A549 (cell line): ENCODE results near the gene CAMK1G.

Experiments used
- CHD2 ChIP-seq: fragments of 150-350 bp; IDR thresholded peaks from 2 replicates; pipeline ENCODE4 v1.6.1; 2014; ENCODE audit warnings: low read length; ENCODE audit not compliant: partially characterized antibody
- HOXA7 ChIP-seq: fragments of 250-450 bp; sonication (Bioruptor Pico); IDR thresholded peaks from 2 replicates; pipeline ENCODE4 v1.5.0; 2020; ENCODE audit warnings: mild to moderate bottlenecking, moderate library complexity
- JUN ChIP-seq, 2 experiments: fragments of >200 bp; sonication (Bioruptor Twin); formaldehyde crosslinking; IDR thresholded peaks; 2 replicates in 1 of 2; 3 replicates in 1 of 2; pipeline ENCODE4 v1.6.1; 2016 to 2017
- NR3C1 ChIP-seq: fragments of >200 bp; sonication (Bioruptor Twin); formaldehyde crosslinking; IDR thresholded peaks from 3 replicates; pipeline ENCODE4 v1.6.1; 2017
- POLR2A ChIP-seq: IDR thresholded peaks from 2 replicates; pipeline ENCODE4 v1.6.1; 2012; ENCODE audit warnings: mild to moderate bottlenecking, low read length
- RARB ChIP-seq: fragments of 250-450 bp; sonication (Bioruptor Pico); IDR thresholded peaks from 2 replicates; pipeline ENCODE4 v1.8.0; 2021; ENCODE audit warnings: mild to moderate bottlenecking, moderate library complexity
- ZFP36 ChIP-seq: fragments of 450-650 bp; IDR thresholded peaks from 2 replicates; pipeline ENCODE4 v1.6.1; 2014; ENCODE audit warnings: borderline replicate concordance; ENCODE audit not compliant: partially characterized antibody
- TF ChIP-seq, protein P1 (sequence below): IDR thresholded peaks from 2 replicates; pipeline ENCODE4 v1.6.1; 2012
- TF ChIP-seq, protein P2 (sequence below): fragments of >200 bp; sonication (Bioruptor Twin); formaldehyde crosslinking; IDR thresholded peaks from 3 replicates; pipeline ENCODE4 v1.5.1; 2016

DNA sequence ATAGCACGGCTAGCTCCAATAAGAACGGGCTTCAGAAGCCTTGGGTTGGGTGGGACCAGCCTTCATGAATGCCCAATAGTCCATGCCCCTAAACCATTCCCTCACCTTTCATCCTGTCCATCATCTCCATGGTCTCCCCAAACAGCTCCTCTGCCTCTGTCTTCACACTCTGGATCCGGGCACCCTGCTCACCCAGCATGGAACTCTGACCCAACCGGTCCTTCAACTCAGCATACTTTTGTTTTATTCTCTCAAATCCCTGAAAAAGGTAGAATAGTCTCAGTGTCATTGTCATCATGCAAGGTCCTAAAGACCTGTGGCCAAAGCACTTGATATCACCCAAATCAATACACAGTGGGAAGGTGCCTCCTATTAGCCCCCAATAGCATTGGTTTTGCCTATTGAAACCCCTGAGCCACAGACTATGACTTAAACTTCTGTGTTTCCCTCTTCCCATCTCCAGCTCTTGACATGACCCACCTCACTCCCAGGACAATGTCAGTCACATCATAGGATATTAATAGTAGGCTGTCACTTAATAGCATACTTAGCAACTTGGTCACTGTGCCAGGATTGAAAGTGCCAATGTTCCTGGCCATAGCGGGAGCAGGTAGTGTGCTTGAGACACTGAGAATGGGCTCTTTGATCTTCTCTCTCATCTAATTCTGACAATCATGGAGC lies 33.0 kb downstream of the CAMK1G start:
- no peak for TF ChIP-seq CHD2
- TF ChIP-seq HOXA7 (CRISPR knock-in tag), result no peak
- TF ChIP-seq, protein P1, sequence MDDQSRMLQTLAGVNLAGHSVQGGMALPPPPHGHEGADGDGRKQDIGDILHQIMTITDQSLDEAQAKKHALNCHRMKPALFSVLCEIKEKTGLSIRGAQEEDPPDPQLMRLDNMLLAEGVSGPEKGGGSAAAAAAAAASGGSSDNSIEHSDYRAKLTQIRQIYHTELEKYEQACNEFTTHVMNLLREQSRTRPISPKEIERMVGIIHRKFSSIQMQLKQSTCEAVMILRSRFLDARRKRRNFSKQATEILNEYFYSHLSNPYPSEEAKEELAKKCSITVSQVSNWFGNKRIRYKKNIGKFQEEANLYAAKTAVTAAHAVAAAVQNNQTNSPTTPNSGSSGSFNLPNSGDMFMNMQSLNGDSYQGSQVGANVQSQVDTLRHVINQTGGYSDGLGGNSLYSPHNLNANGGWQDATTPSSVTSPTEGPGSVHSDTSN, result no peak
- TF ChIP-seq, protein P2, sequence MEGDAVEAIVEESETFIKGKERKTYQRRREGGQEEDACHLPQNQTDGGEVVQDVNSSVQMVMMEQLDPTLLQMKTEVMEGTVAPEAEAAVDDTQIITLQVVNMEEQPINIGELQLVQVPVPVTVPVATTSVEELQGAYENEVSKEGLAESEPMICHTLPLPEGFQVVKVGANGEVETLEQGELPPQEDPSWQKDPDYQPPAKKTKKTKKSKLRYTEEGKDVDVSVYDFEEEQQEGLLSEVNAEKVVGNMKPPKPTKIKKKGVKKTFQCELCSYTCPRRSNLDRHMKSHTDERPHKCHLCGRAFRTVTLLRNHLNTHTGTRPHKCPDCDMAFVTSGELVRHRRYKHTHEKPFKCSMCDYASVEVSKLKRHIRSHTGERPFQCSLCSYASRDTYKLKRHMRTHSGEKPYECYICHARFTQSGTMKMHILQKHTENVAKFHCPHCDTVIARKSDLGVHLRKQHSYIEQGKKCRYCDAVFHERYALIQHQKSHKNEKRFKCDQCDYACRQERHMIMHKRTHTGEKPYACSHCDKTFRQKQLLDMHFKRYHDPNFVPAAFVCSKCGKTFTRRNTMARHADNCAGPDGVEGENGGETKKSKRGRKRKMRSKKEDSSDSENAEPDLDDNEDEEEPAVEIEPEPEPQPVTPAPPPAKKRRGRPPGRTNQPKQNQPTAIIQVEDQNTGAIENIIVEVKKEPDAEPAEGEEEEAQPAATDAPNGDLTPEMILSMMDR, result no peak
- no peak for TF ChIP-seq JUN (IDR thresholded peaks at IDR 0.05)
- TF ChIP-seq NR3C1, result no peak
- no peak for TF ChIP-seq RARB (CRISPR knock-in tag)
- TF ChIP-seq ZFP36, result no peak
- TF ChIP-seq POLR2A, result no peak
